ENCODE data around the gene LAMA1. TPM values are rescaled to one million over a fixed set of nuclear protein-coding genes. Genes with fewer than 3 reads are reported as not detected.

LAMA1 gene
- total and polyA plus RNA-seq, 10 of the 15 experiments (the other 5 are each of a cell fraction or from before 2014, with no cell fraction given): under 0.01 to 1.9 (median 0.06) TPM; not detected in 6

GRCh38 chr18:7152440-7152839 is 34.8 kb upstream of the LAMA1 start (continued):
- TF ChIP-seq NKRF (conservative IDR thresholded peaks at IDR 0.05) (no peak), HCFC1 (IDR thresholded peaks at IDR 0.05; ENCODE audit: low read length) (no peak), KAT2A (conservative IDR thresholded peaks at IDR 0.05; ENCODE audit: control insufficient read depth, low read depth, low read length) (no peak), NRF1 (conservative IDR thresholded peaks at IDR 0.05; ENCODE audit: low read depth, low read length) (no peak)

- POLR2A ChIA-PET: no interaction called here
- H3K36me3 ChIP-seq (ENCODE audit: control insufficient read depth in 2 of 2, insufficient read depth in 2 of 2, low read length in 1 of 2): no peaks in the 10 kb centered on the region
- no peak overlapping the region for H3K4me3 ChIP-seq
- intact Hi-C loops (cut with micrococcal nuclease; ENCODE audit: unreplicated experiment) (no loop called here), in situ Hi-C loops (cut with MboI) (no loop called here)
- SMC1A ChIA-PET (ENCODE audit: uncharacterized antibody, unreplicated experiment): no interaction called here
- H3K9me3 ChIP-seq (replicated peaks; ENCODE audit: control insufficient read depth, insufficient read depth, low read length): no peaks in the 10 kb centered on the region
- no TSS peak for BruUV-seq (replicated peaks)
- H3K27me3 ChIP-seq (replicated peaks in 1 of 2; ENCODE audit: control insufficient read depth in 2 of 2, insufficient read depth in 2 of 2, low read length in 1 of 2): no peaks in the 10 kb centered on the region
- no peaks in the 10 kb centered on the region for H3K4me1 ChIP-seq (ENCODE audit: control insufficient read depth, insufficient read depth, low read length)
- no peak overlapping the region for H2AFZ ChIP-seq (ENCODE audit: control insufficient read depth, low read depth, low read length)
- H4K20me1 ChIP-seq (ENCODE audit: control insufficient read depth, insufficient read depth): no peaks in the 10 kb centered on the region
- ATAC-seq (no peak), DNase-seq (ENCODE audit: low read depth, low spot score) (no peak), FAIRE-seq (no peak)
- H3K79me2 ChIP-seq (ENCODE audit: control insufficient read depth, insufficient read depth, low read length): no peaks in the 10 kb centered on the region
- CTCF ChIA-PET: no interaction called here
- no peak overlapping the region for H3K9ac ChIP-seq (ENCODE audit: control insufficient read depth, insufficient read depth, low read length)
- H3K4me2 ChIP-seq (ENCODE audit: control insufficient read depth, insufficient read depth): no peak overlapping the region
- RAD21 ChIA-PET (ENCODE audit: unreplicated experiment): no interaction called here
- WGBS (ENCODE audit: insufficient coverage, insufficient replicate concordance, low lambda C conversion rate, missing lambda C conversion rate): 31% methylated on average over 7 of the region's 7 CpGs
- H3K27ac ChIP-seq (ENCODE audit: control insufficient read depth, insufficient read depth): no peak overlapping the region
- TF ChIP-seq NFXL1 (IDR thresholded peaks at IDR 0.05; ENCODE audit: borderline replicate concordance): no peak
- TF ChIP-seq ZNF622 (IDR thresholded peaks at IDR 0.05): no peak
- no peak for TF ChIP-seq SPI1 (IDR thresholded peaks at IDR 0.05; ENCODE audit: borderline replicate concordance, insufficient read depth, low read depth, low read length)
- no peak for TF ChIP-seq SREBF2 (IDR thresholded peaks at IDR 0.05; ENCODE audit: low read length)
- TF ChIP-seq ZNF217 (IDR thresholded peaks at IDR 0.05): no peak
- TF ChIP-seq, protein P1, sequence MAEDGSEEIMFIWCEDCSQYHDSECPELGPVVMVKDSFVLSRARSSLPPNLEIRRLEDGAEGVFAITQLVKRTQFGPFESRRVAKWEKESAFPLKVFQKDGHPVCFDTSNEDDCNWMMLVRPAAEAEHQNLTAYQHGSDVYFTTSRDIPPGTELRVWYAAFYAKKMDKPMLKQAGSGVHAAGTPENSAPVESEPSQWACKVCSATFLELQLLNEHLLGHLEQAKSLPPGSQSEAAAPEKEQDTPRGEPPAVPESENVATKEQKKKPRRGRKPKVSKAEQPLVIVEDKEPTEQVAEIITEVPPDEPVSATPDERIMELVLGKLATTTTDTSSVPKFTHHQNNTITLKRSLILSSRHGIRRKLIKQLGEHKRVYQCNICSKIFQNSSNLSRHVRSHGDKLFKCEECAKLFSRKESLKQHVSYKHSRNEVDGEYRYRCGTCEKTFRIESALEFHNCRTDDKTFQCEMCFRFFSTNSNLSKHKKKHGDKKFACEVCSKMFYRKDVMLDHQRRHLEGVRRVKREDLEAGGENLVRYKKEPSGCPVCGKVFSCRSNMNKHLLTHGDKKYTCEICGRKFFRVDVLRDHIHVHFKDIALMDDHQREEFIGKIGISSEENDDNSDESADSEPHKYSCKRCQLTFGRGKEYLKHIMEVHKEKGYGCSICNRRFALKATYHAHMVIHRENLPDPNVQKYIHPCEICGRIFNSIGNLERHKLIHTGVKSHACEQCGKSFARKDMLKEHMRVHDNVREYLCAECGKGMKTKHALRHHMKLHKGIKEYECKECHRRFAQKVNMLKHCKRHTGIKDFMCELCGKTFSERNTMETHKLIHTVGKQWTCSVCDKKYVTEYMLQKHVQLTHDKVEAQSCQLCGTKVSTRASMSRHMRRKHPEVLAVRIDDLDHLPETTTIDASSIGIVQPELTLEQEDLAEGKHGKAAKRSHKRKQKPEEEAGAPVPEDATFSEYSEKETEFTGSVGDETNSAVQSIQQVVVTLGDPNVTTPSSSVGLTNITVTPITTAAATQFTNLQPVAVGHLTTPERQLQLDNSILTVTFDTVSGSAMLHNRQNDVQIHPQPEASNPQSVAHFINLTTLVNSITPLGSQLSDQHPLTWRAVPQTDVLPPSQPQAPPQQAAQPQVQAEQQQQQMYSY (CRISPR knock-in tag; IDR thresholded peaks at IDR 0.05): no peak
- no peak for TF ChIP-seq TARDBP (IDR thresholded peaks at IDR 0.05; ENCODE audit: borderline replicate concordance)
- no peak for TF ChIP-seq E4F1 (IDR thresholded peaks at IDR 0.05; ENCODE audit: borderline replicate concordance, partially characterized antibody)
- TF ChIP-seq SMC3 (IDR thresholded peaks at IDR 0.05; ENCODE audit: borderline replicate concordance, low read length): no peak
- no peak for TF ChIP-seq RCOR1 (conservative IDR thresholded peaks at IDR 0.05; ENCODE audit: low read depth, low read length)
- TF ChIP-seq PAX8 (IDR thresholded peaks at IDR 0.05): no peak
These were observed 29.8 kb upstream of the LAMA1 start for GRCh38 chr18:7147399-7147798.

All from GM12878 (cell line).